D721Med (cell line): ENCODE data around the gene REXO5.

Source experiments
- DNase-seq: peaks from one replicate; pipeline ENCODE4 v3.0.0; 2011; ENCODE audit warnings: low spot score; ENCODE audit not compliant: insufficient read length
- FAIRE-seq: peaks from 2 replicates; lab custom pipeline; 2011; peaks lifted over from hg19 to GRCh38; lab: Jason Lieb, UNC
- CTCF ChIP-seq: IDR thresholded peaks from 2 replicates; pipeline ENCODE4 v1.5.1; 2012; ENCODE audit warnings: mild to moderate bottlenecking, control low read depth; ENCODE audit not compliant: insufficient read depth; ENCODE audit errors: missing control alignments

REXO5 gene

GRCh38 chr16:20833086-20833485 lies 26.8 kb downstream of the REXO5 start:
- DNase-seq (no peak), FAIRE-seq (no peak)
- TF ChIP-seq CTCF = no peak

GRCh38 chr16:20838240-20838639 lies 31.9 kb downstream of the REXO5 start:
- no peak for TF ChIP-seq CTCF
- no peak for FAIRE-seq
- no peak for DNase-seq

GRCh38 chr16:20839504-20839903 lies 33.2 kb downstream of the REXO5 start:
- FAIRE-seq = no peak
- TF ChIP-seq CTCF = no peak
- DNase-seq = no peak

GRCh38 chr16:20844054-20844453 lies 37.7 kb downstream of the REXO5 start:
- no peak for DNase-seq
- no peak for TF ChIP-seq CTCF

GRCh38 chr16:20844588-20844987 lies 38.3 kb downstream of the REXO5 start:
- DNase-seq = no peak
- no peak for FAIRE-seq
- TF ChIP-seq CTCF = no peak

More at GRCh38 chr16:20844054-20844453, 37.7 kb downstream of the REXO5 start:
- no peak for FAIRE-seq

- FAIRE-seq (no peak), DNase-seq (no peak)
- no peak for TF ChIP-seq CTCF
These were observed 39.7 kb downstream of the REXO5 start for GRCh38 chr16:20846030-20846429.

GRCh38 chr16:20846551-20846950 lies 40.2 kb downstream of the REXO5 start:
- no peak for TF ChIP-seq CTCF
- no peak for DNase-seq
- FAIRE-seq = no peak
